Measurements from ENCODE around the gene GPX4.

Gene GPX4

GRCh38 chr19:1082928-1083816, 20.6 kb upstream of the GPX4 start:
- H3K4me3 ChIP-seq (ENCODE audit: low read length): peak overlapping the region; percentile 44
- no peaks in the 10 kb centered on the region for H3K27me3 ChIP-seq (ENCODE audit: control insufficient read depth, insufficient read depth, low read length)
- H3K27ac ChIP-seq (ENCODE audit: low read depth, low read length): no peak overlapping the region
- H3K36me3 ChIP-seq (ENCODE audit: control insufficient read depth, insufficient read depth, low read length): peaks cover 6% of the 10 kb centered on the region
- H3K4me1 ChIP-seq (ENCODE audit: control insufficient read depth, insufficient read depth, low read length): no peaks in the 10 kb centered on the region
- no peak overlapping the region for H3K9ac ChIP-seq (ENCODE audit: low read length)

- Histone ChIP-seq H3K27me3 (ENCODE audit: control insufficient read depth, insufficient read depth, low read length) (no peaks in the 10 kb centered on the region), H3K27ac (ENCODE audit: low read depth, low read length) (no peak overlapping the region), H3K4me3 (ENCODE audit: low read length) (no peak overlapping the region), H3K36me3 (ENCODE audit: control insufficient read depth, insufficient read depth, low read length) (peaks cover 6% of the 10 kb centered on the region), H3K4me1 (ENCODE audit: control insufficient read depth, insufficient read depth, low read length) (no peaks in the 10 kb centered on the region), H3K9ac (ENCODE audit: low read length) (no peak overlapping the region)
These were observed 19.5 kb upstream of the GPX4 start for GRCh38 chr19:1084024-1084868.

GRCh38 chr19:1085053-1085658, 18.6 kb upstream of the GPX4 start:
- Histone ChIP-seq H3K27ac (ENCODE audit: low read depth, low read length) (no peak overlapping the region), H3K36me3 (ENCODE audit: control insufficient read depth, insufficient read depth, low read length) (peaks cover 6% of the 10 kb centered on the region)

GRCh38 chr19:1085676-1086442, 17.9 kb upstream of the GPX4 start:
- H3K36me3 ChIP-seq (ENCODE audit: control insufficient read depth, insufficient read depth, low read length): peaks cover 6% of the 10 kb centered on the region
- H3K27ac ChIP-seq (ENCODE audit: low read depth, low read length): no peak overlapping the region
- no peak overlapping the region for H3K9ac ChIP-seq (ENCODE audit: low read length)
- no peaks in the 10 kb centered on the region for H3K27me3 ChIP-seq (ENCODE audit: control insufficient read depth, insufficient read depth, low read length)
- H3K4me3 ChIP-seq (ENCODE audit: low read length): no peak overlapping the region
- H3K4me1 ChIP-seq (ENCODE audit: control insufficient read depth, insufficient read depth, low read length): no peaks in the 10 kb centered on the region

More at GRCh38 chr19:1085053-1085658, 18.6 kb upstream of the GPX4 start:
- Histone ChIP-seq H3K4me3 (ENCODE audit: low read length) (no peak overlapping the region), H3K9ac (ENCODE audit: low read length) (no peak overlapping the region), H3K4me1 (ENCODE audit: control insufficient read depth, insufficient read depth, low read length) (no peaks in the 10 kb centered on the region), H3K27me3 (ENCODE audit: control insufficient read depth, insufficient read depth, low read length) (no peaks in the 10 kb centered on the region)

- no peaks in the 10 kb centered on the region for H3K4me1 ChIP-seq (ENCODE audit: control insufficient read depth, insufficient read depth, low read length)
- peaks cover 9% of the 10 kb centered on the region for H3K36me3 ChIP-seq (ENCODE audit: control insufficient read depth, insufficient read depth, low read length)
- H3K9ac ChIP-seq (ENCODE audit: low read length): no peak overlapping the region
- no peak overlapping the region for H3K4me3 ChIP-seq (ENCODE audit: low read length)
- no peak overlapping the region for H3K27ac ChIP-seq (ENCODE audit: low read depth, low read length)
- no peaks in the 10 kb centered on the region for H3K27me3 ChIP-seq (ENCODE audit: control insufficient read depth, insufficient read depth, low read length)
These were observed 17.2 kb upstream of the GPX4 start for GRCh38 chr19:1086613-1087012.

- Histone ChIP-seq H3K4me1 (ENCODE audit: control insufficient read depth, insufficient read depth, low read length) (no peaks in the 10 kb centered on the region), H3K36me3 (ENCODE audit: control insufficient read depth, insufficient read depth, low read length) (peaks cover 11% of the 10 kb centered on the region), H3K9ac (ENCODE audit: low read length) (no peak overlapping the region), H3K27me3 (ENCODE audit: control insufficient read depth, insufficient read depth, low read length) (no peaks in the 10 kb centered on the region), H3K4me3 (ENCODE audit: low read length) (no peak overlapping the region), H3K27ac (ENCODE audit: low read depth, low read length) (peak overlapping the region; percentile 40)
These were observed 15.9 kb upstream of the GPX4 start for GRCh38 chr19:1087813-1088415.

GRCh38 chr19:1088416-1089010, 15.3 kb upstream of the GPX4 start:
- Histone ChIP-seq H3K4me3 (ENCODE audit: low read length) (no peak overlapping the region), H3K36me3 (ENCODE audit: control insufficient read depth, insufficient read depth, low read length) (peaks cover 11% of the 10 kb centered on the region), H3K9ac (ENCODE audit: low read length) (no peak overlapping the region)

GRCh38 chr19:1089126-1089771, 14.5 kb upstream of the GPX4 start:
- Histone ChIP-seq H3K27ac (ENCODE audit: low read depth, low read length) (no peak overlapping the region), H3K4me3 (ENCODE audit: low read length) (no peak overlapping the region), H3K27me3 (ENCODE audit: control insufficient read depth, insufficient read depth, low read length) (no peaks in the 10 kb centered on the region), H3K9ac (ENCODE audit: low read length) (no peak overlapping the region), H3K4me1 (ENCODE audit: control insufficient read depth, insufficient read depth, low read length) (peaks cover 4% of the 10 kb centered on the region), H3K36me3 (ENCODE audit: control insufficient read depth, insufficient read depth, low read length) (peaks cover 11% of the 10 kb centered on the region)

More at GRCh38 chr19:1088416-1089010, 15.3 kb upstream of the GPX4 start:
- Histone ChIP-seq H3K27ac (ENCODE audit: low read depth, low read length) (peak overlapping the region; percentile 40), H3K27me3 (ENCODE audit: control insufficient read depth, insufficient read depth, low read length) (no peaks in the 10 kb centered on the region), H3K4me1 (ENCODE audit: control insufficient read depth, insufficient read depth, low read length) (no peaks in the 10 kb centered on the region)

- Histone ChIP-seq H3K4me1 (ENCODE audit: control insufficient read depth, insufficient read depth, low read length) (peaks cover 6% of the 10 kb centered on the region), H3K27me3 (ENCODE audit: control insufficient read depth, insufficient read depth, low read length) (no peaks in the 10 kb centered on the region), H3K4me3 (ENCODE audit: low read length) (no peak overlapping the region), H3K9ac (ENCODE audit: low read length) (no peak overlapping the region), H3K36me3 (ENCODE audit: control insufficient read depth, insufficient read depth, low read length) (peaks cover 11% of the 10 kb centered on the region), H3K27ac (ENCODE audit: low read depth, low read length) (no peak overlapping the region)
These were observed 13.9 kb upstream of the GPX4 start for GRCh38 chr19:1089891-1090290.

- H3K4me1 ChIP-seq (ENCODE audit: control insufficient read depth, insufficient read depth, low read length): peaks cover 6% of the 10 kb centered on the region
- H3K4me3 ChIP-seq (ENCODE audit: low read length): no peak overlapping the region
- peaks cover 11% of the 10 kb centered on the region for H3K36me3 ChIP-seq (ENCODE audit: control insufficient read depth, insufficient read depth, low read length)
- no peaks in the 10 kb centered on the region for H3K27me3 ChIP-seq (ENCODE audit: control insufficient read depth, insufficient read depth, low read length)
- no peak overlapping the region for H3K27ac ChIP-seq (ENCODE audit: low read depth, low read length)
- no peak overlapping the region for H3K9ac ChIP-seq (ENCODE audit: low read length)
These were observed 12.9 kb upstream of the GPX4 start for GRCh38 chr19:1090731-1091543.
